Activated CD8-positive, alpha-beta memory T cell treated with anti-CD3 and anti-CD28 coated beads, Interleukin-2, amount 50 U/mL, for 48 hours (primary cell): ENCODE results near the gene MED16.
"Not testable (repeated sequence)": the region's sequence is repeated elsewhere in the genome, so short reads cannot be mapped to it uniquely, and the experiment has no call there.

ENCODE experiments used
- DNase-seq: peaks from one replicate; pipeline ENCODE4 v3.0.0-alpha.2; 2020

MED16 gene

DNA sequence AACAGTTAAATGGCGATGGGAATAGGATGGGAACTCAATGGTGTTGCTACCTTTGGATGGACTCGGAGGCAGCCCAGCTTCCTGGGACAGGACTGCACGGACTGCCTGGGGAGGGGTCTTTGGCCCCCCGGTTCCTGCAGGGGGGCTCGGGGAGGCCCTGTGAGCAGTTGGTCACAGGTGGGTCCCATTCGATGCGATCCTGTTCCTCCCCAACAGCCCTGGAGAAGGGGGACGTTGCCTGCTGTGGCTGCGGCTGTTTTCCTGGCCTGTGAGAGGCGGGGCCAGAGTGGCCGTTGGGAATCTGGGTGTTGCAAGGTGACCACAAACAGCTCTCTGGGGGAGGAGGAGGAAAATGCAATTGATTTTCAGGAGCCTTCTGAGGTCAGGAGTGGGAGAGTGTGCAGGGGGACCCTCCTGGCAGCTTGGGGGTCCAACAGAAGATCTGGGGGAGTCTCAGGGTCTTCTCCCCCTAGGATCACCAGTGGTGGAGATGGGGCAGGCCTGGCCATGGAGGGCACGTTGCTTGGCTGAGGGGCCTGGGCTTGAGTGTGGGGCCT, 69.3 kb downstream of the MED16 start:
- DNase-seq = no peak

DNA sequence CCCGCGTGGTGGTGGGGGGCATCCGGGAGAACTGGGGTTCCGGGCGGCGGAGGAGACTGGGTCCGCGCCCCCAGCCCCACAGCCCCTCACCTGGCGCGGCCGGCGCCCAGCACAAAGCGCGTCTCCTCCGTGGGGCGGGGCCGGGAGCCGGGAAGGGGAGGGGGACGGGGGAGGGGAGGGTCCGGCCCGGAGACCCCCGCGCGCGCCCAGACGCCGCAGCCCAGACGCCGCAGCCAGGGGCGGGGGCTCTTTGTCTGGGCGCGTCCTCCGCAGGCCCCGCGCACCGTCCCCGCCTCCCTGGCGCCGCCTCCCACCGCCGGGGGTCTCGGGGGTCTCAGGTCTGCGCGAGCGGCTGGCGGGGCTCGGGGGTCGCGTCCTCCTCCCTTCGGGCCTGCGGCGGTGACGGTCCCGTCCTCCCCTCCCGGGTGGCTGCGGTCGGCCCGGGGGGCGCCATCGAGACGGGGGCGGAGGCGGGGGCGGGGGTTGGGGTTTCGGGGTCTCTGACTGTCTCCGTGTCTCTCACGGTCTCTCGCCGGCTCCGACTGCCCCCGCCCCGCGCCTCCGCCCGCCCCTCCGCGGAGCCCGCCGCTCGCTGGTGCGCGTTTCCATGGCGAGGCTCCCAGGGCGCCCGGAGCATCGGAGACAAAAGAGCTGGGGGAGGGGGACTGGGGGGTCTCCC, 71.0 kb downstream of the MED16 start, which contains the start of gene PLPPR3:
Gene PLPPR3, minus strand, starts transcription at position 131 of the 679 bp plus-strand sequence. CDS start 396 bp downstream, outside the sequence.
- no peak for DNase-seq

DNA sequence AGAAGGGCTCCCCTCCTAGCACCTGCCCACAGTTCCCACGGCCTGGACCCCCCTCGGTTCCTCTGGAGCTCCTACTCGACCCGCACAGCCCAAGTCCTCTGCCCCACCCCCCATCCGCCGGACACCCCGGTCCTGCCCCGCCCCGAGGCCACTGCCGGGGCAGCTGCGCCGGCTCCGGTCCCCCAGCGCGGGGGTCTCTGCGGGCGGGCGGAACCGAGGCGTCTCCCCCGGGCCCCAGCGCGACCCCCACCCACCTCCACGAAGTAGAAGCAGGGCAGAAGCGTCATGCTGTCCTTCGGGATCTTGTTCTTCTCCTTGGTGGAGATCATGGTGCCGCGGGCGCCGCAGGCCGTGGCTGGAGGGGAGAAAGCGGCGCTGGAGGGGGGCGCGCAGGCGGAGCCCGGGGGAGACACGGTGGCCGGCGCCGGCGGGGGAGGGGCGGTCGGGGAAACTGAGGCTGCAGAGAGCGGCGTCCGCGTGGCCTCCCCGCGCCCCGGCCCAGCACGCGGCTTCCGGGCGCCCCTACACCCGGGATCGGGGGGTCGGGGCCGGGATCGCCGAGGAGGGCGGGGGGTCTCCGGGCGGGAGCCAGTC, 71.7 kb downstream of the MED16 start:
- DNase-seq = no peak

DNA sequence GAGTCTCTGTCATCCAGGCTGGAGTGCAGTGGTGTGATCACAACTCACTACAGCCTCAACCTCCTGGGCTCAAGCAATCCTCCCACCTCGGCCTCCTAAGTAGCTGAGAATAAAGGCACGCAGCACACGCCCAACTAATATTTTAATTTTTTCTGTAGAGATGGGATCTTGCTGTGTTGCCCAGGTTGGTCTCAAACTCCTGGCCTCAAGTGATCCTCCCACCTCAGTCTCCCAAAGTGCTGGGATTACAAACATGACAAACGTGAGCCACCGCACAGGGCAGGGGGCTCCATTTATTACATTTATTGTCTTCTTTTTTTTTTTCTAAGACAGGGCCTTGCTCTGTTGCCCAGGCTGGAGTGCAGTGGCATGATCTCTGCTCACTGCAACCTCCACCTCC, 72.8 kb downstream of the MED16 start:
- not testable (repeated sequence) for DNase-seq
